Neuron (in vitro differentiated cells): ENCODE data around the gene TRPM1.

Source experiments
- H2AFZ ChIP-seq: one replicate; pipeline ENCODE4 v1.6.1; 2013; ENCODE audit warnings: low read depth, mild to moderate bottlenecking, inconsistent platforms, low read length, moderate library complexity
- H3K27me3 ChIP-seq: one replicate; pipeline ENCODE4 v1.6.1; 2013; ENCODE audit warnings: low read length; ENCODE audit not compliant: insufficient read depth
- H3K36me3 ChIP-seq: one replicate; pipeline ENCODE4 v1.6.1; 2013; ENCODE audit warnings: low read length; ENCODE audit not compliant: insufficient read depth
- H3K4me1 ChIP-seq: one replicate; pipeline ENCODE4 v1.6.1; 2013; ENCODE audit warnings: low read length; ENCODE audit not compliant: insufficient read depth
- H3K4me3 ChIP-seq: 2 replicates; pipeline ENCODE4 v1.5.1; 2013; ENCODE audit warnings: mild to moderate bottlenecking, low read length, moderate library complexity
- H3K9me3 ChIP-seq: one replicate; pipeline ENCODE4 v1.6.1; 2013; ENCODE audit warnings: low read length

The TRPM1 gene

GRCh38 chr15:31133890-31134289, 32.4 kb upstream of the TRPM1 start:
- Histone ChIP-seq H2AFZ (no peak overlapping the region), H3K36me3 (no peaks in the 10 kb centered on the region), H3K4me1 (peaks cover 10% of the 10 kb centered on the region), H3K4me3 (no peak overlapping the region), H3K27me3 (no peaks in the 10 kb centered on the region), H3K9me3 (no peaks in the 10 kb centered on the region)

GRCh38 chr15:31131853-31132375, 30.4 kb upstream of the TRPM1 start:
- no peaks in the 10 kb centered on the region for H3K36me3 ChIP-seq
- H3K9me3 ChIP-seq, result no peaks in the 10 kb centered on the region

GRCh38 chr15:31130576-31131237, 29.2 kb upstream of the TRPM1 start:
- no peaks in the 10 kb centered on the region for H3K36me3 ChIP-seq
- no peaks in the 10 kb centered on the region for H3K27me3 ChIP-seq
- no peak overlapping the region for H2AFZ ChIP-seq
- no peak overlapping the region for H3K4me3 ChIP-seq
- no peaks in the 10 kb centered on the region for H3K4me1 ChIP-seq
- H3K9me3 ChIP-seq, result no peaks in the 10 kb centered on the region

More at GRCh38 chr15:31131853-31132375, 30.4 kb upstream of the TRPM1 start:
- no peak overlapping the region for H2AFZ ChIP-seq
- H3K27me3 ChIP-seq, result no peaks in the 10 kb centered on the region
- H3K4me1 ChIP-seq, result no peaks in the 10 kb centered on the region
- H3K4me3 ChIP-seq, result no peak overlapping the region

DNA sequence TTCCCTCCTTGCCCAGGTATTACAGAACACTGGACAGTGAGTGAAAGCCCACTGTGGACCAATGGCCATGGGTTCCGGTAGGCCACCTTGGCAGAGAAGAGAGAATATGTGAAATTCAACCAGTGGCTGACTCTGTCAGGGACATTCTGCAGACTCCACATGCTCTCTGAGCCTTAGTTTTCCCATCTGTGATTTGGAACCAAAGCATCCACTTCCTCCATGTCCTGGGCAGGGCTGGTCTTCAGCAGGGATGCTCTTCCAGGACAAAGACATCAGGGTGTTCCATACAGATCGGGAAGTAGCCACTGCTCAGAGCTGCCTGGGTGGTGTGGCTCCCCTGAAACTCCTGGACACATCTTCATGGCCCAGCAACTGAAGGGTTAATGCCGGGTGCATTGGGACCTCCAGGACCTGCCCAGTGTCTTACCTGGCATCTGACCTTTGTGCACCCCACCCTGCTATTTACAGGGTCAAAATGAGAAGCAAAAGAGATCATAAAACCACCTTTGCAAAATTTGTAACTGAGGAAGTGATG, 28.3 kb upstream of the TRPM1 start:
- H2AFZ ChIP-seq, result no peak overlapping the region
- no peaks in the 10 kb centered on the region for H3K27me3 ChIP-seq
- H3K4me1 ChIP-seq, result no peaks in the 10 kb centered on the region
- no peaks in the 10 kb centered on the region for H3K36me3 ChIP-seq
- H3K9me3 ChIP-seq, result no peaks in the 10 kb centered on the region
- no peak overlapping the region for H3K4me3 ChIP-seq

GRCh38 chr15:31128919-31129768, 27.6 kb upstream of the TRPM1 start:
- no peak overlapping the region for H3K4me3 ChIP-seq
- no peaks in the 10 kb centered on the region for H3K27me3 ChIP-seq
- no peaks in the 10 kb centered on the region for H3K9me3 ChIP-seq

GRCh38 chr15:31128477-31128876, 27.0 kb upstream of the TRPM1 start:
- no peak overlapping the region for H2AFZ ChIP-seq
- no peaks in the 10 kb centered on the region for H3K36me3 ChIP-seq
- H3K9me3 ChIP-seq, result no peaks in the 10 kb centered on the region

More at GRCh38 chr15:31128919-31129768, 27.6 kb upstream of the TRPM1 start:
- H2AFZ ChIP-seq, result no peak overlapping the region
- H3K36me3 ChIP-seq, result no peaks in the 10 kb centered on the region
- H3K4me1 ChIP-seq, result no peaks in the 10 kb centered on the region

GRCh38 chr15:31127596-31128261, 26.2 kb upstream of the TRPM1 start:
- H3K4me3 ChIP-seq, result no peak overlapping the region
- no peaks in the 10 kb centered on the region for H3K36me3 ChIP-seq
- H2AFZ ChIP-seq, result no peak overlapping the region
- no peaks in the 10 kb centered on the region for H3K9me3 ChIP-seq
- H3K27me3 ChIP-seq, result no peaks in the 10 kb centered on the region
- H3K4me1 ChIP-seq, result no peaks in the 10 kb centered on the region

More at GRCh38 chr15:31128477-31128876, 27.0 kb upstream of the TRPM1 start:
- Histone ChIP-seq H3K27me3 (no peaks in the 10 kb centered on the region), H3K4me3 (no peak overlapping the region), H3K4me1 (no peaks in the 10 kb centered on the region)

- Histone ChIP-seq H3K9me3 (no peaks in the 10 kb centered on the region), H2AFZ (no peak overlapping the region), H3K36me3 (no peaks in the 10 kb centered on the region), H3K4me3 (no peak overlapping the region), H3K27me3 (no peaks in the 10 kb centered on the region), H3K4me1 (no peaks in the 10 kb centered on the region)
Observed at GRCh38 chr15:31125061-31125460, 23.5 kb upstream of the TRPM1 start.

- no peak overlapping the region for H2AFZ ChIP-seq
Observed at GRCh38 chr15:31116423-31117030, 15.0 kb upstream of the TRPM1 start.

GRCh38 chr15:31111091-31111647, 9.6 kb upstream of the TRPM1 start:
- Histone ChIP-seq H3K36me3 (no peaks in the 10 kb centered on the region), H3K4me3 (no peak overlapping the region)

More at GRCh38 chr15:31116423-31117030, 15.0 kb upstream of the TRPM1 start:
- Histone ChIP-seq H3K9me3 (no peaks in the 10 kb centered on the region), H3K27me3 (no peaks in the 10 kb centered on the region), H3K4me1 (no peaks in the 10 kb centered on the region), H3K4me3 (no peak overlapping the region), H3K36me3 (no peaks in the 10 kb centered on the region)

GRCh38 chr15:31108836-31109235, 7.3 kb upstream of the TRPM1 start:
- H3K36me3 ChIP-seq, result no peaks in the 10 kb centered on the region
- H3K4me1 ChIP-seq, result no peaks in the 10 kb centered on the region
- H3K27me3 ChIP-seq, result no peaks in the 10 kb centered on the region
- H3K9me3 ChIP-seq, result no peaks in the 10 kb centered on the region
- no peak overlapping the region for H2AFZ ChIP-seq
- H3K4me3 ChIP-seq, result no peak overlapping the region

More at GRCh38 chr15:31111091-31111647, 9.6 kb upstream of the TRPM1 start:
- H3K4me1 ChIP-seq, result no peaks in the 10 kb centered on the region
- H2AFZ ChIP-seq, result no peak overlapping the region
- no peaks in the 10 kb centered on the region for H3K9me3 ChIP-seq
- H3K27me3 ChIP-seq, result no peaks in the 10 kb centered on the region
